ENCODE results near the gene CPNE6. TPM values are rescaled to one million over a fixed set of nuclear protein-coding genes. Genes with fewer than 3 reads are reported as not detected.

The CPNE6 gene
- total and polyA plus RNA-seq, 2 of the 13 experiments (the other 11 are each of a cell fraction or from before 2014, with no cell fraction given): not detected

DNA sequence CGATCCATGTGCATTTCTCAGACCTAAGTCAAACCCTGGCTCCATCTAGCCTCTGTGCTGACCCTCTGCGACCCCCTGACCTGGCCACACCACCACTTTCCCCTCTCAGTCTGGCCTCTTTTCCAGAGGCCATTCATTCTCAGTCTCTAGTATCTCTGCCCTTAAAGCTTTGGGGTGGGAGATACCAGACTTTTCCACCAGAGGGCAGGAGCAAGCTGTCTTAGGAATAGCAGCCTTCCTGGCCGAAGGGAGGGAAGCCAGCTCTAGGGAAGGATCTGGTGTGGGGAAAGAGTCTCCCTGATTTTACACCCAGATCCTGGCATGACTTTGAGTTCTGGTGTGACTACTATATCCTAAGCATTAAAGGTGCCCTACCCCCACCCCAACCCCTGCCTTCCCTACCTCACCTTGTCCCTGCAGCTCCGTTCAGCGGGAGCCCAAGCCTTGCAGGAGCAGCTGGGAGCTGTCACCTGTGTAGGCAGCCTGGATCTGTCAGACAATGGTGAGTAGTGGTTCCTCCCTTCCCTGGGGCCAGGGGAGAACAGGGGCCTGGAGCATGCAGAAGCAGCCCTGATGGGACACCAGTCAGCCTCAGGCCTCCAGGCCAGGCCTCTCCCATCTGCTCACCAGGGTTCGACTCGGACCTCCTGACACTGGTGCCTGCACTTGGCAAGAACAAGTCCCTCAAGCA is 13.0 kb upstream of the CPNE6 start (continued):
- TF ChIP-seq ZBTB3 (CRISPR knock-in tag; IDR thresholded peaks at IDR 0.05; ENCODE audit: borderline replicate concordance, low read depth) (no peak), HMG20B (CRISPR knock-in tag; conservative IDR thresholded peaks at IDR 0.05) (0 out of 2 replicates have a peak, but pooled peaks have one; percentile 53), ZNF737 (CRISPR knock-in tag; IDR thresholded peaks at IDR 0.05; ENCODE audit: borderline replicate concordance) (no peak), POLR2AphosphoS5 (IDR thresholded peaks at IDR 0.05; ENCODE audit: low read depth, low read length) (no peak), SYNCRIP (IDR thresholded peaks at IDR 0.05; ENCODE audit: insufficient read depth, low read depth, low read length) (no peak), KMT2B (CRISPR knock-in tag; IDR thresholded peaks at IDR 0.05) (0 out of 2 replicates have a peak, but pooled peaks have one; percentile 42), HOXA7 (CRISPR knock-in tag; IDR thresholded peaks at IDR 0.05) (no peak), ATF7-NPFF (CRISPR knock-in tag; IDR thresholded peaks at IDR 0.05; ENCODE audit: low read depth) (peak; percentile 26; the same call in 1 of the 2 replicates), RFX1 (IDR thresholded peaks at IDR 0.05) (no peak), ZFP36L2 (CRISPR knock-in tag; IDR thresholded peaks at IDR 0.05) (no peak), RAD21 (CRISPR knock-in tag; IDR thresholded peaks at IDR 0.05) (peak; percentile 99), ZNF720 (CRISPR knock-in tag; IDR thresholded peaks at IDR 0.05) (no peak), GABPB1 (CRISPR knock-in tag; IDR thresholded peaks at IDR 0.05) (peak; percentile 53; the same call in 1 of the 2 replicates), ZNF24 (IDR thresholded peaks at IDR 0.05) (no peak), ONECUT2 (CRISPR knock-in tag; IDR thresholded peaks at IDR 0.05) (no peak), MBD4 (IDR thresholded peaks at IDR 0.05; ENCODE audit: borderline replicate concordance, low read length) (no peak), ZNF383 (CRISPR knock-in tag; IDR thresholded peaks at IDR 0.05; ENCODE audit: borderline replicate concordance) (no peak), HMGA1 (CRISPR knock-in tag; conservative IDR thresholded peaks at IDR 0.05) (no peak)
- TF ChIP-seq, protein P1, sequence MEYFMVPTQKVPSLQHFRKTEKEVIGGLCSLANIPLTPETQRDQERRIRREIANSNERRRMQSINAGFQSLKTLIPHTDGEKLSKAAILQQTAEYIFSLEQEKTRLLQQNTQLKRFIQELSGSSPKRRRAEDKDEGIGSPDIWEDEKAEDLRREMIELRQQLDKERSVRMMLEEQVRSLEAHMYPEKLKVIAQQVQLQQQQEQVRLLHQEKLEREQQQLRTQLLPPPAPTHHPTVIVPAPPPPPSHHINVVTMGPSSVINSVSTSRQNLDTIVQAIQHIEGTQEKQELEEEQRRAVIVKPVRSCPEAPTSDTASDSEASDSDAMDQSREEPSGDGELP (IDR thresholded peaks at IDR 0.05; ENCODE audit: borderline replicate concordance, low read depth): no peak; the same call in 1 of the 2 replicates
- TF ChIP-seq, protein P2, sequence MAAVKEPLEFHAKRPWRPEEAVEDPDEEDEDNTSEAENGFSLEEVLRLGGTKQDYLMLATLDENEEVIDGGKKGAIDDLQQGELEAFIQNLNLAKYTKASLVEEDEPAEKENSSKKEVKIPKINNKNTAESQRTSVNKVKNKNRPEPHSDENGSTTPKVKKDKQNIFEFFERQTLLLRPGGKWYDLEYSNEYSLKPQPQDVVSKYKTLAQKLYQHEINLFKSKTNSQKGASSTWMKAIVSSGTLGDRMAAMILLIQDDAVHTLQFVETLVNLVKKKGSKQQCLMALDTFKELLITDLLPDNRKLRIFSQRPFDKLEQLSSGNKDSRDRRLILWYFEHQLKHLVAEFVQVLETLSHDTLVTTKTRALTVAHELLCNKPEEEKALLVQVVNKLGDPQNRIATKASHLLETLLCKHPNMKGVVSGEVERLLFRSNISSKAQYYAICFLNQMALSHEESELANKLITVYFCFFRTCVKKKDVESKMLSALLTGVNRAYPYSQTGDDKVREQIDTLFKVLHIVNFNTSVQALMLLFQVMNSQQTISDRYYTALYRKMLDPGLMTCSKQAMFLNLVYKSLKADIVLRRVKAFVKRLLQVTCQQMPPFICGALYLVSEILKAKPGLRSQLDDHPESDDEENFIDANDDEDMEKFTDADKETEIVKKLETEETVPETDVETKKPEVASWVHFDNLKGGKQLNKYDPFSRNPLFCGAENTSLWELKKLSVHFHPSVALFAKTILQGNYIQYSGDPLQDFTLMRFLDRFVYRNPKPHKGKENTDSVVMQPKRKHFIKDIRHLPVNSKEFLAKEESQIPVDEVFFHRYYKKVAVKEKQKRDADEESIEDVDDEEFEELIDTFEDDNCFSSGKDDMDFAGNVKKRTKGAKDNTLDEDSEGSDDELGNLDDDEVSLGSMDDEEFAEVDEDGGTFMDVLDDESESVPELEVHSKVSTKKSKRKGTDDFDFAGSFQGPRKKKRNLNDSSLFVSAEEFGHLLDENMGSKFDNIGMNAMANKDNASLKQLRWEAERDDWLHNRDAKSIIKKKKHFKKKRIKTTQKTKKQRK (IDR thresholded peaks at IDR 0.05; ENCODE audit: low read length): no peak
- TF ChIP-seq, protein P3, sequence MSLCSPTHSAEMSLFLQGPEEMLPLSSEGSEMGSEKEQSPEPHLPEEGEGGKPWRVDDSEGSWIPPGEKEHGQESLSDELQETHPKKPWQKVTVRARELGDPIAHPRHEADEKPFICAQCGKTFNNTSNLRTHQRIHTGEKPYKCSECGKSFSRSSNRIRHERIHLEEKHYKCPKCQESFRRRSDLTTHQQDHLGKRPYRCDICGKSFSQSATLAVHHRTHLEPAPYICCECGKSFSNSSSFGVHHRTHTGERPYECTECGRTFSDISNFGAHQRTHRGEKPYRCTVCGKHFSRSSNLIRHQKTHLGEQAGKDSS (CRISPR knock-in tag; IDR thresholded peaks at IDR 0.05; ENCODE audit: borderline replicate concordance, low read depth): peak; percentile 72; the same call in 1 of the 2 replicates

All from HepG2 (cell line).